Activated CD8-positive, alpha-beta T cell treated with anti-CD3 and anti-CD28 coated beads, Interleukin-2, amount 10 ng/mL, durations not matched to agents 7 days and 5 days (primary cell): ENCODE measurements around the gene PAQR9. TPM values are rescaled to one million over a fixed set of nuclear protein-coding genes. Genes with fewer than 3 reads are reported as not detected.

Experiments used
- ATAC-seq: fragments of 150-1000 bp; cut with Tn5 transposase; one replicate; pipeline ENCODE4 v1.10.0; 2021; ENCODE audit warnings: moderate library complexity
- CTCF ChIA-PET: fragments of 350-600 bp; sonication (Branson Sonifier 250); formaldehyde crosslinking; loops from one replicate; lab custom pipeline; 2021; ENCODE audit warnings: antibody characterized with exemption; lab: Charles Lee
- POLR2A ChIA-PET: fragments of 350-600 bp; sonication (Branson Sonifier 250); formaldehyde crosslinking; loops from one replicate; lab custom pipeline; 2021; ENCODE audit warnings: antibody characterized with exemption; lab: Charles Lee
- DNase-seq: peaks from one replicate; pipeline ENCODE4 v3.0.0-alpha.2; 2020
- H3K27ac Mint-ChIP-seq: one replicate; pipeline ENCODE4 v1.8.0; 2021; ENCODE audit warnings: mild to moderate bottlenecking, mixed read lengths
- H3K27me3 Mint-ChIP-seq: one replicate; pipeline ENCODE4 v1.8.0; 2021; ENCODE audit warnings: low read depth, mixed read lengths
- H3K36me3 Mint-ChIP-seq: one replicate; pipeline ENCODE4 v1.8.0; 2021; ENCODE audit warnings: low read depth, mixed read lengths
- H3K4me1 Mint-ChIP-seq: one replicate; pipeline ENCODE4 v1.8.0; 2021; ENCODE audit warnings: low read depth, mixed read lengths
- H3K4me3 Mint-ChIP-seq: one replicate; pipeline ENCODE4 v1.8.0; 2021; ENCODE audit warnings: mild to moderate bottlenecking, mixed read lengths
- H3K9me3 Mint-ChIP-seq: one replicate; pipeline ENCODE4 v1.8.0; 2022; ENCODE audit warnings: mixed read lengths; ENCODE audit not compliant: insufficient read depth
- total RNA-seq, 2 experiments: library from RNA; stranded (reverse); gene quantifications; one replicate each; pipeline ENCODE4 v1.2.3, GENCODE V29; 2021

The PAQR9 gene
- total RNA-seq, 2 experiments from 2014 or later, result not detected

DNA sequence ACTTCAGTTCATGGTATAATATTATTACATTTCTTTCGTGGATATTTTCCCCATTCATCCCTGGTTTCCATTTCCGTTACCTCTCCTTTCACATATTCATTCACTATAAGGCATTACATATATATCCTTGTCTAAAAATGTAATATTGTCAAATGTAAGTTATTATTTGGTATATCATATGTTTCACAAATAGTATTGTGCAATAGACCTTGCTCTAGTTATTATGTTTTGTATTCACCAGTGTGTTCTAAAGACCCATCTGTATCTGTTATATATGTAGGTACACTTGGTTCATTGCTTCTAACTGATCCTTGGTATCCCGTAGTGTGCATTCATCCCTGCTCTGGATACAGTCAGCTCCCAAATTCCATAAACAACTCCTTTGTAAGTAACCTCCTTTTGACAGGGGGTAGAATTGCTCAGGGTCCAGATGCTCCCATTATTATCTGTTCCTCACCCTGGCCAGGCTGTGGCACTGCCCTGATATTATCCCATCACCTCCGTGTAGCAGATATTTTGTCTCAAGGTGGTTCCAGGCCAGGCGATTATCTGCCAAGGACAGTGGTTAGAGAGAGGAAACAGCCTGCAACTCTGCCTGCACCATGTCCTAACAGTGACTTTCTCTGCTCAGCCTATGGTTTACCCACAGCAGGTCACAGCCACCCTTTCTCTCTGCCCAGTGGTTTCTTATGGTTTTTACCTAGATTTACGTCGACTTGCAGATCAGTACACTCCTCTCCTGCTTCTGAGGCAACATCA lies 29.2 kb downstream of the PAQR9 start:
- Mint-ChIP-seq H3K27ac (no peak overlapping the region), H3K4me3 (no peak overlapping the region), H3K9me3 (no peaks in the 10 kb centered on the region), H3K36me3 (no peaks in the 10 kb centered on the region), H3K4me1 (no peaks in the 10 kb centered on the region), H3K27me3 (peaks cover 8% of the 10 kb centered on the region)
- ChIA-PET POLR2A (no interaction called here), CTCF (no interaction called here)
- ATAC-seq (no peak), DNase-seq (no peak)

DNA sequence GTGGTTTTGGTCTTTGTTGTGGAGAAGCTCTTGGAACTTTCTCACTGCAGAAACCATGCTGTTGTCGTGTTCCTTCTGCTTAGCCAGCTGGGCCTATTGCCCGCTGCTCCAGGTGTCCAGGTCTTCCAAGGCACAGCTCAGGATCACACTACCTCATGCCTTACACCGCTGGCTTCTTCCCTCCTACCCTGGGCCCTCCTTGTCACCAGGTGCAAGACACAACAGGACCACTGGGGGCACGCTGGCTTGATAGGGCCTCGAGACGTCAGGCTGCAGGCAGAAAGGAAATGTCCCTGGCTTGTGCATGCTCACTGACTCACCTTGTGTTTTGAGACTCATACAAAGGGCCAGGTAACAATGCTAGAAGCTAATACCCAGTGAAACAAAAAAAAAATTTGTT lies 32.3 kb downstream of the PAQR9 start:
- CTCF ChIA-PET, result interaction anchor here (1.3 to 3.2 kb wide), 4 partner anchors 11 to 102 kb away, joined by 3 to 12 read pairs (median 8); no protein-coding TSS in a partner anchor
- DNase-seq (peak; percentile 30), ATAC-seq (peak; percentile 64)
- Mint-ChIP-seq H3K9me3 (no peaks in the 10 kb centered on the region), H3K27me3 (peaks cover 8% of the 10 kb centered on the region), H3K36me3 (no peaks in the 10 kb centered on the region), H3K27ac (no peak overlapping the region), H3K4me3 (no peak overlapping the region), H3K4me1 (no peaks in the 10 kb centered on the region)
- POLR2A ChIA-PET, result interaction anchor here (0.6 kb wide), 1 partner anchor 27 kb away, joined by 3 read pairs; no protein-coding TSS in a partner anchor

- DNase-seq (no peak), ATAC-seq (no peak)
- ChIA-PET CTCF (interaction anchor here (1.1 to 3.2 kb wide), 5 partner anchors 11 to 102 kb away, joined by 3 to 12 read pairs (median 7); no protein-coding TSS in a partner anchor), POLR2A (no interaction called here)
- H3K36me3 Mint-ChIP-seq, result no peaks in the 10 kb centered on the region
- no peaks in the 10 kb centered on the region for H3K4me1 Mint-ChIP-seq
- H3K27ac Mint-ChIP-seq, result no peak overlapping the region
- H3K9me3 Mint-ChIP-seq, result no peaks in the 10 kb centered on the region
- peaks cover 8% of the 10 kb centered on the region for H3K27me3 Mint-ChIP-seq
- H3K4me3 Mint-ChIP-seq, result no peak overlapping the region
Observed at GRCh38 chr3:142930463-142930862, 33.0 kb downstream of the PAQR9 start.

- POLR2A ChIA-PET, result no interaction called here
- peaks cover 8% of the 10 kb centered on the region for H3K27me3 Mint-ChIP-seq
- DNase-seq, result no peak
- no peak for ATAC-seq
- H3K4me1 Mint-ChIP-seq, result no peaks in the 10 kb centered on the region
- H3K36me3 Mint-ChIP-seq, result no peaks in the 10 kb centered on the region
- CTCF ChIA-PET, result interaction anchor here (1.1 to 3.2 kb wide), 4 partner anchors 11 to 101 kb away, joined by 3 to 12 read pairs (median 8); no protein-coding TSS in a partner anchor
- H3K4me3 Mint-ChIP-seq, result no peak overlapping the region
- H3K9me3 Mint-ChIP-seq, result no peaks in the 10 kb centered on the region
- no peak overlapping the region for H3K27ac Mint-ChIP-seq
Observed at GRCh38 chr3:142929890-142930289, 33.6 kb downstream of the PAQR9 start.

GRCh38 chr3:142929109-142929508 lies 34.4 kb downstream of the PAQR9 start:
- Mint-ChIP-seq H3K27ac (no peak overlapping the region), H3K36me3 (no peaks in the 10 kb centered on the region), H3K9me3 (no peaks in the 10 kb centered on the region), H3K27me3 (peaks cover 13% of the 10 kb centered on the region), H3K4me1 (no peaks in the 10 kb centered on the region), H3K4me3 (no peak overlapping the region)
- DNase-seq (peak; percentile 63), ATAC-seq (peak; percentile 67)
- POLR2A ChIA-PET, result no interaction called here
- CTCF ChIA-PET, result interaction anchor here (2.9 kb wide), 1 partner anchor 59 kb away, joined by 8 read pairs; no protein-coding TSS in a partner anchor

GRCh38 chr3:142926368-142926944 lies 37.0 kb downstream of the PAQR9 start:
- no peak for DNase-seq
- H3K36me3 Mint-ChIP-seq, result no peaks in the 10 kb centered on the region
- no peak overlapping the region for H3K27ac Mint-ChIP-seq
- H3K4me3 Mint-ChIP-seq, result no peak overlapping the region
- no peak for ATAC-seq
- peaks cover 16% of the 10 kb centered on the region for H3K27me3 Mint-ChIP-seq
- ChIA-PET CTCF (interaction anchor here (0.9 kb wide), 1 partner anchor 98 kb away, joined by 3 read pairs; no protein-coding TSS in a partner anchor), POLR2A (interaction anchor here (0.8 kb wide), 1 partner anchor 10 kb away, joined by 3 read pairs; no protein-coding TSS in a partner anchor)
- H3K9me3 Mint-ChIP-seq, result no peaks in the 10 kb centered on the region
- H3K4me1 Mint-ChIP-seq, result no peaks in the 10 kb centered on the region

- ChIA-PET POLR2A (interaction anchor here (0.6 kb wide), 1 partner anchor 377 kb away, joined by 5 read pairs; no protein-coding TSS in a partner anchor), CTCF (no interaction called here)
- H3K27ac Mint-ChIP-seq, result no peak overlapping the region
- no peaks in the 10 kb centered on the region for H3K9me3 Mint-ChIP-seq
- no peaks in the 10 kb centered on the region for H3K36me3 Mint-ChIP-seq
- no peaks in the 10 kb centered on the region for H3K4me1 Mint-ChIP-seq
- no peak overlapping the region for H3K4me3 Mint-ChIP-seq
- H3K27me3 Mint-ChIP-seq, result peaks cover 16% of the 10 kb centered on the region
- DNase-seq, result no peak
- ATAC-seq, result no peak
Observed at GRCh38 chr3:142925140-142925539, 38.3 kb downstream of the PAQR9 start.

- H3K27me3 Mint-ChIP-seq, result peaks cover 21% of the 10 kb centered on the region
- ChIA-PET POLR2A (no interaction called here), CTCF (no interaction called here)
- DNase-seq (no peak), ATAC-seq (no peak)
- H3K4me1 Mint-ChIP-seq, result no peaks in the 10 kb centered on the region
- no peak overlapping the region for H3K27ac Mint-ChIP-seq
- H3K36me3 Mint-ChIP-seq, result no peaks in the 10 kb centered on the region
- H3K9me3 Mint-ChIP-seq, result no peaks in the 10 kb centered on the region
- no peak overlapping the region for H3K4me3 Mint-ChIP-seq
Observed at GRCh38 chr3:142923694-142924093, 39.8 kb downstream of the PAQR9 start.

DNA sequence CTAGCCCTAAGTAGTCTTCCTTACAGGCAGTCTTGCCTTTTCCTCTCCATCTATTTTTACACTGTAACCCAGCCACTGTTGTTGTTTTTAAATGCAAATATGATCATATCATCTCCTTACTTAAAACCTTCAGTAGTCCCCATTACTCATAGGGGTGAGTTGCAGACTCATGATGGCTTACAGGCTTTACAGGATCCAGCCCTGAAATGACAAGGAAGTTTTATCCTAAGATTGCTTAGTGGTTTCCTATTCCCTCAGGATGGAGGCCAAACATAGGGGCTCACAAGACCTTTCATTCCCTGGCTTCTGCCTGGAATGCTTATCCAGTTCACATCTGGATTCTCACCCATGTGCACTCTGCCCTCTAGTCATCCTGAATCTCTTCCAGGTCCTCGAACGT lies 46.9 kb downstream of the PAQR9 start:
- no peak for DNase-seq
- Mint-ChIP-seq H3K27ac (no peak overlapping the region), H3K4me3 (no peak overlapping the region), H3K4me1 (no peaks in the 10 kb centered on the region), H3K27me3 (peaks cover 24% of the 10 kb centered on the region), H3K9me3 (no peaks in the 10 kb centered on the region), H3K36me3 (no peaks in the 10 kb centered on the region)
- ChIA-PET CTCF (no interaction called here), POLR2A (no interaction called here)
- ATAC-seq, result no peak

- Mint-ChIP-seq H3K9me3 (no peaks in the 10 kb centered on the region), H3K4me3 (no peak overlapping the region), H3K4me1 (no peaks in the 10 kb centered on the region), H3K36me3 (no peaks in the 10 kb centered on the region), H3K27me3 (peaks cover 27% of the 10 kb centered on the region), H3K27ac (no peak overlapping the region)
- no peak for DNase-seq
- ChIA-PET POLR2A (no interaction called here), CTCF (no interaction called here)
- no peak for ATAC-seq
Observed at GRCh38 chr3:142915636-142916035, 47.8 kb downstream of the PAQR9 start.

- H3K36me3 Mint-ChIP-seq, result no peaks in the 10 kb centered on the region
- no peaks in the 10 kb centered on the region for H3K4me1 Mint-ChIP-seq
- no peak overlapping the region for H3K27ac Mint-ChIP-seq
- no peak for ATAC-seq
- ChIA-PET CTCF (no interaction called here), POLR2A (no interaction called here)
- peaks cover 29% of the 10 kb centered on the region for H3K27me3 Mint-ChIP-seq
- H3K4me3 Mint-ChIP-seq, result no peak overlapping the region
- no peaks in the 10 kb centered on the region for H3K9me3 Mint-ChIP-seq
- no peak for DNase-seq
Observed at GRCh38 chr3:142914286-142914811, 49.1 kb downstream of the PAQR9 start.

GRCh38 chr3:142913432-142913831 lies 50.0 kb downstream of the PAQR9 start:
- CTCF ChIA-PET, result no interaction called here
- H3K27ac Mint-ChIP-seq, result no peak overlapping the region
- H3K36me3 Mint-ChIP-seq, result no peaks in the 10 kb centered on the region
- no peak overlapping the region for H3K4me3 Mint-ChIP-seq
- POLR2A ChIA-PET, result no interaction called here
- ATAC-seq, result no peak
- no peaks in the 10 kb centered on the region for H3K4me1 Mint-ChIP-seq
- DNase-seq, result no peak
- H3K9me3 Mint-ChIP-seq, result no peaks in the 10 kb centered on the region
- H3K27me3 Mint-ChIP-seq, result peaks cover 22% of the 10 kb centered on the region
